GM21515 (cell line): ENCODE data around the gene KLF7.

ENCODE experiments used
- ATAC-seq: cut with Tn5 transposase; IDR thresholded peaks from one replicate; pipeline ENCODE4 v1.9.1; 2021; ENCODE audit not compliant: unreplicated experiment

The KLF7 gene

GRCh38 chr2:207167099-207167923, 1.6 kb upstream of the KLF7 start:
- ATAC-seq = no peak

GRCh38 chr2:207166349-207167098, 776 bp upstream of the KLF7 start:
- ATAC-seq = peak; percentile 48

GRCh38 chr2:207166039-207166348, 246 bp upstream of the KLF7 start:
- ATAC-seq = peak; percentile 96

- no peak for ATAC-seq
Measured at GRCh38 chr2:207164006-207164831, 1.5 kb downstream of the KLF7 start.

- ATAC-seq = no peak
Measured at GRCh38 chr2:207163756-207164005, 2.1 kb downstream of the KLF7 start.

- no peak for ATAC-seq
Measured at GRCh38 chr2:207163053-207163755, 2.5 kb downstream of the KLF7 start.

GRCh38 chr2:207162316-207162715, 3.4 kb downstream of the KLF7 start:
- no peak for ATAC-seq

GRCh38 chr2:207161247-207162123, 4.3 kb downstream of the KLF7 start:
- ATAC-seq = no peak

GRCh38 chr2:207160115-207160514, 5.6 kb downstream of the KLF7 start:
- no peak for ATAC-seq

GRCh38 chr2:207159002-207159401, 6.7 kb downstream of the KLF7 start:
- ATAC-seq = no peak

GRCh38 chr2:207157731-207158130, 8.0 kb downstream of the KLF7 start:
- no peak for ATAC-seq

GRCh38 chr2:207157162-207157481, 8.6 kb downstream of the KLF7 start:
- ATAC-seq = no peak

- no peak for ATAC-seq
Measured at GRCh38 chr2:207156451-207157161, 9.1 kb downstream of the KLF7 start.

GRCh38 chr2:207155516-207156444, 10.0 kb downstream of the KLF7 start:
- ATAC-seq = no peak

- no peak for ATAC-seq
Measured at GRCh38 chr2:207154556-207155510, 10.9 kb downstream of the KLF7 start.

GRCh38 chr2:207153266-207153975, 12.3 kb downstream of the KLF7 start:
- ATAC-seq = no peak

GRCh38 chr2:207151048-207151447, 14.7 kb downstream of the KLF7 start:
- no peak for ATAC-seq
